GM18867 (cell line): Measurements from ENCODE around the gene ZNF574.
"Not testable (repeated sequence)": the region's sequence is repeated elsewhere in the genome, so short reads cannot be mapped to it uniquely, and the experiment has no call there.

Experiments used
- ATAC-seq: cut with Tn5 transposase; IDR thresholded peaks from one replicate; pipeline ENCODE4 v1.9.1; 2021; ENCODE audit warnings: mild to moderate bottlenecking, moderate library complexity; ENCODE audit not compliant: unreplicated experiment

The ZNF574 gene

GRCh38 chr19:42098781-42099180 is 22.8 kb downstream of the ZNF574 start:
- no peak for ATAC-seq

- no peak for ATAC-seq
These were observed 23.5 kb downstream of the ZNF574 start for GRCh38 chr19:42099336-42099925.

- ATAC-seq, result not testable (repeated sequence)
These were observed 24.3 kb downstream of the ZNF574 start for GRCh38 chr19:42100241-42100640.

- ATAC-seq, result no peak
These were observed 26.9 kb downstream of the ZNF574 start for GRCh38 chr19:42102877-42103276.

GRCh38 chr19:42105368-42105767 is 29.4 kb downstream of the ZNF574 start:
- no peak for ATAC-seq

GRCh38 chr19:42108527-42109389 is 32.8 kb downstream of the ZNF574 start:
- peak; percentile 68 for ATAC-seq

GRCh38 chr19:42109896-42110295 is 33.9 kb downstream of the ZNF574 start:
- ATAC-seq, result no peak

GRCh38 chr19:42110658-42111057 is 34.7 kb downstream of the ZNF574 start:
- ATAC-seq, result no peak

GRCh38 chr19:42111384-42111783 is 35.4 kb downstream of the ZNF574 start:
- no peak for ATAC-seq

GRCh38 chr19:42111811-42112210 is 35.8 kb downstream of the ZNF574 start:
- ATAC-seq, result no peak

- ATAC-seq, result peak; percentile 33
These were observed 37.8 kb downstream of the ZNF574 start for GRCh38 chr19:42113641-42114348.

- ATAC-seq, result peak; percentile 53
These were observed 38.4 kb downstream of the ZNF574 start for GRCh38 chr19:42114412-42114811.

- ATAC-seq, result no peak
These were observed 39.3 kb downstream of the ZNF574 start for GRCh38 chr19:42115219-42115618.

GRCh38 chr19:42115705-42116104 is 39.7 kb downstream of the ZNF574 start:
- ATAC-seq, result no peak

- no peak for ATAC-seq
These were observed 40.5 kb downstream of the ZNF574 start for GRCh38 chr19:42116308-42117075.

- no peak for ATAC-seq
These were observed 41.1 kb downstream of the ZNF574 start for GRCh38 chr19:42117076-42117475.

- ATAC-seq, result no peak
These were observed 44.5 kb downstream of the ZNF574 start for GRCh38 chr19:42120276-42120980.

- ATAC-seq, result no peak
These were observed 45.2 kb downstream of the ZNF574 start for GRCh38 chr19:42121036-42121621.

- ATAC-seq, result no peak
These were observed 45.7 kb downstream of the ZNF574 start for GRCh38 chr19:42121656-42122069.
